Measurements from ENCODE around the gene SMYD2. TPM values are rescaled to one million over a fixed set of nuclear protein-coding genes. Genes with fewer than 3 reads are reported as not detected.

SMYD2 gene
- total and polyA plus RNA-seq, 10 of the 15 experiments (the other 5 are each of a cell fraction or from before 2014, with no cell fraction given), result 8.3 to 55.7 (median 26.4) TPM

DNA sequence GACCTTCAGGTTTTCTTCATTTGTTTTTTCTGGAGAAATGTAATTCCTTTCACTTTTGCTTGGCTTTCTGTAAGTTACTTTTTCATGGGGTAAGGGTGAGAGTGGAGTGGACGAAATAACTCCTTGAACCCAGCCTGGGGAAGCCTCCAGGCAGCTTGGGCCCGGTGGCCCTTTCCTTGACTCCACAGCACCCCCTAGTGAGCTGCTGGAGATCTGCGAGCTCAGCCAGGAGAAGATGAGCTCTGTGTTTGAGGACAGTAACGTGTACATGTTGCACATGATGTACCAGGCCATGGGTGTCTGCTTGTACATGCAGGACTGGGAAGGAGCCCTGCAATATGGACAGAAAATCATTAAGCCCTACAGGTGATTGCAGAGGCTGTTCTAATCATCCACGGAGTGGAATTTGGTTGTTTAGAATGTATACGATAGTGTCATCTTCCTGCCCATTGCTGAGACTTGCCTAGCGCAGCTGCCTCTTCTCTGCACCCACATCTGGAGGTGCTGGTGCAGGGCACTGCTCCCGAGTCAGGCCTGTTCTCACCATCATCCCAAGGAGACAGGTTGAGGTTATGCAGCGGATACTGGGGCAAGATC lies 51.0 kb downstream of the SMYD2 start (continued):
- TF ChIP-seq FOXM1 (IDR thresholded peaks at IDR 0.05; ENCODE audit: low read depth, low read length), result no peak
- TF ChIP-seq SMARCA5 (IDR thresholded peaks at IDR 0.05), result 0 out of 2 replicates have a peak, but pooled peaks have one; percentile 44
- 0 out of 2 replicates have a peak, but pooled peaks have one; percentile 53 for TF ChIP-seq YY1 (IDR thresholded peaks at IDR 0.05; ENCODE audit: low read depth, low read length)
- no peak for TF ChIP-seq NR2C1 (IDR thresholded peaks at IDR 0.05)
- peak; percentile 54; the same call in 1 of the 2 replicates for TF ChIP-seq SMC3 (IDR thresholded peaks at IDR 0.05; ENCODE audit: borderline replicate concordance, low read length)

DNA sequence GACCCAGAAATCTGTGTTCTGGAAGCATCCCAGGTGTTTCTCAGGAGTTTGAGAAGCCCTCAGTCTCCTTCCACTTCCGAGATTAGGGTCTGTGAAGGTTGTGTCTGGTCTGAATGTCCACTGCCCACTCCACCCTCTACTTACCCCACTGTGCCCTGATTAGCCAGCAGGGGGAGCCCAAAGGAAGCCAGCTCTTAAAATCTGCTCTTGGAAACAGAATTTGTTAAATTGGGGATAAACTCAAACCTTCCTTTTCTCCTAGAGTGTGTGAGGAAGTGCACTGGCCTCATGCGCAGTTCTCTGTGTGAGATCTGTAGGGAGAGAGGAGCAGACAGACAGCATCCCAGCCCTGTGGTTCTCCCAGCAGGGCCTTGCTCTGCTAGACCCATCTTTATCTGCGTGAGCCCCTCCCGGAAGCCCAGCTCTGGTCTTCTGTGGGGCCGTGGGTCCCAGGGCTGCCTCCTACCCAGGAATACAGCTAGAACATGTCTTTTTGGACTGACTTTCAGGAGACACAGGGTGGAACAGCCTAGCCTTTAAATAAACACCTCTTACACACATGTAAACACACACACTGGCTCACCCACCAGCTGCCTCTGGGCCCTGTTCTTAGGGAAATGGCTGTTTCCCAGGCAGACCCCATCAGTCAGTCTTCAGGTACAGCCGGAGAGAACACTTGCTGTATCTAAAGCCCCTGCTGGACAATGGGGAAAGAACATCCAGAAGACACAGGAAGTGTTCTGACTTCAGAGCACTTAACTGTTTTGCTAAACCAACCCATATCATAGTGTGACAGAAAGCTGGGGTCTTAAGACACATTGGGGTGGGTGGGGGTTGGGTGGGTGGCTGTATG lies 52.2 kb downstream of the SMYD2 start:
- Histone ChIP-seq H4K20me1 (ENCODE audit: control insufficient read depth, insufficient read depth) (no peaks in the 10 kb centered on the region), H3K9me3 (replicated peaks; ENCODE audit: control insufficient read depth, insufficient read depth, low read length) (no peaks in the 10 kb centered on the region), H3K36me3 (ENCODE audit: control insufficient read depth in 2 of 2, insufficient read depth in 2 of 2, low read length in 1 of 2) (peaks cover 0 to 1% of the 10 kb centered on the region in 2 experiments; a peak in 2 of 4 replicates), H3K4me2 (ENCODE audit: control insufficient read depth, insufficient read depth) (no peak overlapping the region), H3K9ac (ENCODE audit: control insufficient read depth, insufficient read depth, low read length) (no peak overlapping the region), H3K4me3 (no peak overlapping the region), H3K27me3 (replicated peaks in 1 of 2; ENCODE audit: control insufficient read depth in 2 of 2, insufficient read depth in 2 of 2, low read length in 1 of 2) (no peaks in the 10 kb centered on the region), H2AFZ (ENCODE audit: control insufficient read depth, low read depth, low read length) (no peak overlapping the region), H3K4me1 (ENCODE audit: control insufficient read depth, insufficient read depth, low read length) (no peaks in the 10 kb centered on the region), H3K27ac (ENCODE audit: control insufficient read depth, insufficient read depth) (no peak overlapping the region), H3K79me2 (ENCODE audit: control insufficient read depth, insufficient read depth, low read length) (no peaks in the 10 kb centered on the region)
- intact Hi-C loops (cut with micrococcal nuclease; ENCODE audit: unreplicated experiment) (loop anchor here (1.0 to 10.0 kb wide), 3 partner anchors 252 to 1192 kb away; no protein-coding TSS in a partner anchor), in situ Hi-C loops (cut with MboI) (loop anchor here (5.0 to 10.0 kb wide), 5 partner anchors 66 to 1192 kb away; no protein-coding TSS in a partner anchor)
- POLR2A ChIA-PET, result interaction anchor here (0.8 to 1.5 kb wide), 2 partner anchors 251 to 252 kb away, joined by 3 to 5 read pairs; no protein-coding TSS in a partner anchor
- DNase-seq (ENCODE audit: low read depth, low spot score), result no peak
- RAD21 ChIA-PET (ENCODE audit: unreplicated experiment), result interaction anchor here (0.7 to 10.5 kb wide), 20 partner anchors 9 to 1193 kb away, joined by 3 to 207 read pairs (median 4); partner anchors contain the start of gene PTPN14
- WGBS (ENCODE audit: insufficient coverage, insufficient replicate concordance, low lambda C conversion rate, missing lambda C conversion rate), result 53% methylated on average over 6 of the region's 6 CpGs
- CTCF ChIA-PET, result interaction anchor here (0.6 to 17.7 kb wide), 74 partner anchors 9 to 1194 kb away, joined by 3 to 597 read pairs (median 8); partner anchors contain the start of genes CENPF and SMYD2
- BruUV-seq (replicated peaks), result no TSS peak
- FAIRE-seq, result no peak
- SMC1A ChIA-PET (ENCODE audit: uncharacterized antibody, unreplicated experiment), result interaction anchor here (0.6 to 12.2 kb wide), 31 partner anchors 8 to 1192 kb away, joined by 3 to 323 read pairs (median 5); partner anchors contain the start of gene CENPF
- peak; percentile 76 for ATAC-seq
- TF ChIP-seq SMC3 (IDR thresholded peaks at IDR 0.05; ENCODE audit: borderline replicate concordance, low read length) (peak; percentile 81), FOXK2 (IDR thresholded peaks at IDR 0.05) (no peak), NR2C1 (IDR thresholded peaks at IDR 0.05) (no peak), YY1 (IDR thresholded peaks at IDR 0.05; ENCODE audit: low read depth, low read length) (0 out of 2 replicates have a peak, but pooled peaks have one; percentile 32), SMARCA5 (IDR thresholded peaks at IDR 0.05) (peak; percentile 38; the same call in 1 of the 2 replicates), CBFB (IDR thresholded peaks at IDR 0.05; ENCODE audit: low read depth) (no peak), RUNX3 (IDR thresholded peaks at IDR 0.05; ENCODE audit: low read length) (no peak), HCFC1 (IDR thresholded peaks at IDR 0.05; ENCODE audit: low read length) (no peak), RB1 (IDR thresholded peaks at IDR 0.05; ENCODE audit: borderline replicate concordance) (no peak), POLR2A (IDR thresholded peaks at IDR 0.05; ENCODE audit: low read depth, low read length) (no peak), JUNB (IDR thresholded peaks at IDR 0.05) (no peak), BHLHE40 (IDR thresholded peaks at IDR 0.05; ENCODE audit: borderline replicate concordance in 1 of 2, low read depth in 2 of 2, low read length in 1 of 2) (no peak)
- TF ChIP-seq, protein P1, sequence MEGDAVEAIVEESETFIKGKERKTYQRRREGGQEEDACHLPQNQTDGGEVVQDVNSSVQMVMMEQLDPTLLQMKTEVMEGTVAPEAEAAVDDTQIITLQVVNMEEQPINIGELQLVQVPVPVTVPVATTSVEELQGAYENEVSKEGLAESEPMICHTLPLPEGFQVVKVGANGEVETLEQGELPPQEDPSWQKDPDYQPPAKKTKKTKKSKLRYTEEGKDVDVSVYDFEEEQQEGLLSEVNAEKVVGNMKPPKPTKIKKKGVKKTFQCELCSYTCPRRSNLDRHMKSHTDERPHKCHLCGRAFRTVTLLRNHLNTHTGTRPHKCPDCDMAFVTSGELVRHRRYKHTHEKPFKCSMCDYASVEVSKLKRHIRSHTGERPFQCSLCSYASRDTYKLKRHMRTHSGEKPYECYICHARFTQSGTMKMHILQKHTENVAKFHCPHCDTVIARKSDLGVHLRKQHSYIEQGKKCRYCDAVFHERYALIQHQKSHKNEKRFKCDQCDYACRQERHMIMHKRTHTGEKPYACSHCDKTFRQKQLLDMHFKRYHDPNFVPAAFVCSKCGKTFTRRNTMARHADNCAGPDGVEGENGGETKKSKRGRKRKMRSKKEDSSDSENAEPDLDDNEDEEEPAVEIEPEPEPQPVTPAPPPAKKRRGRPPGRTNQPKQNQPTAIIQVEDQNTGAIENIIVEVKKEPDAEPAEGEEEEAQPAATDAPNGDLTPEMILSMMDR (IDR thresholded peaks at IDR 0.05 in 2 of 3, conservative IDR thresholded peaks at IDR 0.05 in 1 of 3; ENCODE audit: control insufficient read depth in 2 of 3, extremely low read depth in 1 of 3, insufficient read depth in 1 of 3, low read depth in 3 of 3, low read length in 3 of 3), result peak; percentile 80 to 88 (median 85)

All from GM12878 (cell line).